Measurements from ENCODE around the gene ANP32B. TPM values are rescaled to one million over a fixed set of nuclear protein-coding genes. Genes with fewer than 3 reads are reported as not detected.

ANP32B gene
- total and polyA plus RNA-seq, 12 donors: 13.4 to 156 (median 66.0) TPM

DNA sequence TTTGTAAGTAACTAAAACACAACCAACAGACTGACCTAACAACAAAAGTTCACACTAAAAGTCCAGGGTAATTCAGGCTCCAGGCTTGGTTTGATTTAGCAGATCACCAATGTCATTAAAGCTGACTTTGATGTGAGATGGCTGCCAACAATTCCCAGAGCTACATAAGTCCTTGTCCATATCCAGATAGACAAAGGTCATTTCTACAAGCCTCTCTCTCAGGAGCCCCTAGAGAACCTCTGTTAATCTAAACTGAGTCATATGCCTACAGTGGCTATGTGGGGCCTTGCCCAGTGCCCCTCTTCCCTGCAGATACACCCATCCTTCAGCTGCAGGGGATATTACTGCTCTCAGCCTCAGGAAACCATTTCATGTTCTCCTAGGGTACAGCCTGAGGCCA lies 18.2 kb upstream of the ANP32B start:
- no peak for DNase-seq

DNA sequence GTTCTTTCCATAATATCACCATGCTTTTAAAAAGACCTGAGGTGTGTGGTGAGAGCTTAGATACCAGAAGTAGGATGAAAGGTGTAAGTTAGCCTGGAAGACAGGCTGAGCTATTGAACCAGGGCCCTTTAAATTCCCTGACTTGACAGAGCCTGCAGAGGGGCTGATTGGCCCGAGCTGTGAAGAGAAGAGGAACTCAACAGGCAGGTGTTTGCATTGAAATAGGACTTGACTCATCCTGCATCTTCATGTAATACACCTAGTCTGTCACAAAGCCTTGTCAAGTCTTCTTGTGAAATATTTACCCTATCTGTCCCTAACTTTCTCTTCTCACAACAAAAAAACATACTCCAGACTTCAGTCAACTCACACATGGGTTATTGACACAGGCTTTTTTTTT lies 16.6 kb upstream of the ANP32B start:
- Histone ChIP-seq H3K36me3 (replicated peaks in 1 of 2) (no peaks in the 10 kb centered on the region), H3K9me3 (replicated peaks in 1 of 3) (no peaks in the 10 kb centered on the region), H3K4me3 (no peak overlapping the region), H3K27me3 (no peaks in the 10 kb centered on the region), H3K27ac (no peak overlapping the region), H3K4me1 (replicated peaks in 1 of 2) (no peaks in the 10 kb centered on the region)
- intact Hi-C loops (cut with DNase I): no loop called here
- WGBS, 4 donors: 20 to 62% (median 33%) methylated on average over 1 of the region's 1 CpG
- no peak for DNase-seq
- TF ChIP-seq, protein P1, sequence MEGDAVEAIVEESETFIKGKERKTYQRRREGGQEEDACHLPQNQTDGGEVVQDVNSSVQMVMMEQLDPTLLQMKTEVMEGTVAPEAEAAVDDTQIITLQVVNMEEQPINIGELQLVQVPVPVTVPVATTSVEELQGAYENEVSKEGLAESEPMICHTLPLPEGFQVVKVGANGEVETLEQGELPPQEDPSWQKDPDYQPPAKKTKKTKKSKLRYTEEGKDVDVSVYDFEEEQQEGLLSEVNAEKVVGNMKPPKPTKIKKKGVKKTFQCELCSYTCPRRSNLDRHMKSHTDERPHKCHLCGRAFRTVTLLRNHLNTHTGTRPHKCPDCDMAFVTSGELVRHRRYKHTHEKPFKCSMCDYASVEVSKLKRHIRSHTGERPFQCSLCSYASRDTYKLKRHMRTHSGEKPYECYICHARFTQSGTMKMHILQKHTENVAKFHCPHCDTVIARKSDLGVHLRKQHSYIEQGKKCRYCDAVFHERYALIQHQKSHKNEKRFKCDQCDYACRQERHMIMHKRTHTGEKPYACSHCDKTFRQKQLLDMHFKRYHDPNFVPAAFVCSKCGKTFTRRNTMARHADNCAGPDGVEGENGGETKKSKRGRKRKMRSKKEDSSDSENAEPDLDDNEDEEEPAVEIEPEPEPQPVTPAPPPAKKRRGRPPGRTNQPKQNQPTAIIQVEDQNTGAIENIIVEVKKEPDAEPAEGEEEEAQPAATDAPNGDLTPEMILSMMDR (IDR thresholded peaks at IDR 0.05): no peak
- no peak for TF ChIP-seq POLR2A (IDR thresholded peaks at IDR 0.05)

More for the DNA sequence above, 18.2 kb upstream of the ANP32B start:
- no peak overlapping the region for H3K27ac ChIP-seq
- TF ChIP-seq, protein P1 (IDR thresholded peaks at IDR 0.05): no peak
- no peak for TF ChIP-seq POLR2A (IDR thresholded peaks at IDR 0.05)
- no peaks in the 10 kb centered on the region for H3K36me3 ChIP-seq (replicated peaks in 1 of 2)
- no peaks in the 10 kb centered on the region for H3K4me1 ChIP-seq (replicated peaks in 1 of 2)
- H3K4me3 ChIP-seq: no peak overlapping the region
- H3K9me3 ChIP-seq (replicated peaks in 1 of 3): no peaks in the 10 kb centered on the region
- no peaks in the 10 kb centered on the region for H3K27me3 ChIP-seq
- intact Hi-C loops (cut with DNase I): no loop called here

DNA sequence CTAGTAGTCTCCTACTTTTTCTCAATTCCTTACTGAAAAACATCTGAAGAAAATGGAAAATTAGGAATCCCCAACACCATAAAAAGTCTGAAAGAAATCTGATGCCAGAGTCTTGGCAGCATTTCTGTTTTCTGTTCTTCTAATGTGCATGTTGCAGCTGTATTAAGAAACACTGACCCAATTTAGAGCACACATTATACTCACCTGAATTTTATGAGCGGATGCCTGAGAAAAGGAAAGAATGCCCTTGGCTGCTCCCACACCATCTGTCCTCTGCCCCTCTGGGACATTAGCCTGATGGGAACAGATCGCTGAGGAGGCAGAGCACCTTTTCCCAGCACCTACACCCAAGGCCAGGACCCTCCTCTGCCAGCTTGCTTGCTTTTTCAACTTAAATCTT lies 14.1 kb upstream of the ANP32B start:
- intact Hi-C loops (cut with DNase I): no loop called here
- Histone ChIP-seq H3K9me3 (replicated peaks in 1 of 3) (no peaks in the 10 kb centered on the region), H3K36me3 (replicated peaks in 1 of 2) (no peaks in the 10 kb centered on the region), H3K27ac (no peak overlapping the region), H3K4me3 (no peak overlapping the region), H3K4me1 (replicated peaks in 1 of 2) (no peaks in the 10 kb centered on the region), H3K27me3 (no peaks in the 10 kb centered on the region)
- DNase-seq: no peak
- TF ChIP-seq POLR2A (IDR thresholded peaks at IDR 0.05): no peak
- TF ChIP-seq, protein P1 (IDR thresholded peaks at IDR 0.05): no peak
- WGBS, 4 donors: 60 to 91% (median 75%) methylated on average over 2 of the region's 2 CpGs

DNA sequence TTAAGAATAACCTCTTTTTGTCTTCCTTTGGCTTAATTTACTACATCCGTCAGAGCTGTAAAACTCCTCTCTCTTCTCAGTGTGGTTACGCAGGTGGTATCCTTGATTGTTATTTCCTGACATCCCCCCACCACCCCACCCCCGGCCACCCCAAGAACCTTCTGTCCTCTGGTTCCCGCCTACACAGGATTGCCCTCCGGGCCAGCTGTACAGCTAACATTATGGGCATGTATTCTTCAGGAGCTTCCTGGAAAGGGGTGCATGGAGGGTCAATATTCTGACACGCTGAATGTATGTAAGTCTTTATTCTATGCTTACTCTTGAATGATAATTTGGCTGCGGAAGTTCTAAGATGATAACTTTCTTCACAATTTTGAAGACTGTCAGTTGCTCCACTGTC lies 13.0 kb upstream of the ANP32B start:
- intact Hi-C loops (cut with DNase I): no loop called here
- Histone ChIP-seq H3K36me3 (replicated peaks in 1 of 2) (no peaks in the 10 kb centered on the region), H3K27ac (no peak overlapping the region), H3K9me3 (replicated peaks in 1 of 3) (no peaks in the 10 kb centered on the region), H3K4me3 (no peak overlapping the region), H3K4me1 (replicated peaks in 1 of 2) (no peaks in the 10 kb centered on the region), H3K27me3 (no peaks in the 10 kb centered on the region)
- DNase-seq: no peak
- 66 to 70% (median 68%) methylated on average over 7 of the region's 7 CpGs for WGBS, 4 donors
- TF ChIP-seq POLR2A (IDR thresholded peaks at IDR 0.05): no peak
- TF ChIP-seq, protein P1 (IDR thresholded peaks at IDR 0.05): no peak

Data from adrenal gland (tissue), 12 donors.